Neural cell (in vitro differentiated cells): Measurements from ENCODE around the gene CRYBA4. TPM values are rescaled to one million over a fixed set of nuclear protein-coding genes. Genes with fewer than 3 reads are reported as not detected.

Source experiments
- H2AFZ ChIP-seq: fragments of 200-600, 300-800 bp; sonication (generic), shearing (Covaris generic); 2 replicates; pipeline ENCODE4 v1.6.0; 2014; ENCODE audit warnings: low read depth, mild to moderate bottlenecking, antibody characterized with exemption, low read length, moderate library complexity
- H3F3A ChIP-seq: fragments of 200-600 bp; shearing (Covaris generic); 2 replicates; pipeline ENCODE4 v1.6.1; 2016; ENCODE audit warnings: mild to moderate bottlenecking, moderate library complexity, mixed read lengths, antibody characterized with exemption, low read length; ENCODE audit not compliant: insufficient read depth, poor library complexity, severe bottlenecking
- H3K27ac ChIP-seq: fragments of 200-600, 300-800 bp; sonication (generic), shearing (Covaris generic); 2 replicates; pipeline ENCODE4 v1.5.1; 2014; ENCODE audit warnings: mild to moderate bottlenecking, low read length, moderate library complexity
- H3K27me3 ChIP-seq: fragments of 300-800, 200-600 bp; sonication (generic), shearing (Covaris generic); 2 replicates; pipeline ENCODE4 v1.6.0; 2014; ENCODE audit warnings: mild to moderate bottlenecking, low read depth, low read length, moderate library complexity; ENCODE audit not compliant: insufficient read depth
- H3K36me3 ChIP-seq: fragments of 300-800, 200-600 bp; sonication (generic), shearing (Covaris generic); 2 replicates; pipeline ENCODE4 v1.5.1; 2014; ENCODE audit warnings: mild to moderate bottlenecking, antibody characterized with exemption, low read length, moderate library complexity; ENCODE audit not compliant: insufficient read depth
- H3K4me2 ChIP-seq: fragments of 300-800, 200-600 bp; sonication (generic), shearing (Covaris generic); 2 replicates; pipeline ENCODE4 v1.6.0; 2014; ENCODE audit warnings: mild to moderate bottlenecking, low read length
- H3K4me3 ChIP-seq: fragments of 300-800, 200-600 bp; sonication (generic), shearing (Covaris generic); 2 replicates; pipeline ENCODE4 v1.5.1; 2014; ENCODE audit warnings: mild to moderate bottlenecking, low read length, moderate library complexity
- H3K79me2 ChIP-seq: fragments of 200-600 bp; shearing (Covaris generic); replicated peaks from 2 replicates; pipeline ENCODE4 v1.6.0; 2014; ENCODE audit warnings: mild to moderate bottlenecking, low read length, moderate library complexity; ENCODE audit not compliant: insufficient read depth
- H3K9ac ChIP-seq: fragments of 300-800, 200-600 bp; sonication (generic), shearing (Covaris generic); 2 replicates; pipeline ENCODE4 v1.6.1; 2016; ENCODE audit warnings: mild to moderate bottlenecking, low read length, mixed read lengths
- H3K9me2 ChIP-seq: fragments of 200-600 bp; shearing (Covaris generic); 2 replicates; pipeline ENCODE4 v1.6.1; 2016; ENCODE audit warnings: mild to moderate bottlenecking, low read length, mixed read lengths; ENCODE audit not compliant: insufficient read depth
- H3K9me3 ChIP-seq: fragments of 200-600, 300-800 bp; sonication (generic), shearing (Covaris generic); 2 replicates; pipeline ENCODE4 v1.6.1; 2016; ENCODE audit warnings: mild to moderate bottlenecking, mixed run types, low read length, moderate library complexity, mixed read lengths
- H4K20me1 ChIP-seq: fragments of 200-600 bp; shearing (Covaris generic); 2 replicates; pipeline ENCODE4 v1.6.1; 2016; ENCODE audit warnings: mild to moderate bottlenecking, mixed run types; ENCODE audit not compliant: insufficient read depth
- CTCF ChIP-seq: fragments of 450-650 bp; IDR thresholded peaks from 2 replicates; pipeline ENCODE4 v1.5.1; 2014; ENCODE audit warnings: antibody characterized with exemption, mild to moderate bottlenecking, moderate library complexity; ENCODE audit not compliant: poor library complexity, severe bottlenecking
- EP300 ChIP-seq: fragments of 450-650 bp; conservative IDR thresholded peaks from 2 replicates; pipeline ENCODE4 v1.6.1; 2014; ENCODE audit warnings: antibody characterized with exemption, mild to moderate bottlenecking, moderate library complexity; ENCODE audit not compliant: poor library complexity, severe bottlenecking
- EZH2 ChIP-seq: fragments of 200-600, 300-800 bp; shearing (Covaris generic), sonication (generic); IDR thresholded peaks from 2 replicates; pipeline ENCODE4 v1.6.1; 2014; ENCODE audit warnings: antibody characterized with exemption, low read length, borderline replicate concordance, mild to moderate bottlenecking; ENCODE audit not compliant: insufficient read depth, poor library complexity, severe bottlenecking
- MXI1 ChIP-seq: fragments of 450-650 bp; conservative IDR thresholded peaks from 2 replicates; pipeline ENCODE4 v1.6.1; 2014; ENCODE audit warnings: antibody characterized with exemption, mild to moderate bottlenecking; ENCODE audit not compliant: poor library complexity, severe bottlenecking
- POLR2AphosphoS5 ChIP-seq: IDR thresholded peaks from 2 replicates; pipeline ENCODE4 v1.6.1; 2012
- RAD21 ChIP-seq: fragments of 450-650 bp; conservative IDR thresholded peaks from 2 replicates; pipeline ENCODE4 v1.6.1; 2014; ENCODE audit warnings: antibody characterized with exemption, mild to moderate bottlenecking, moderate library complexity
- REST ChIP-seq: IDR thresholded peaks from 2 replicates; pipeline ENCODE4 v1.6.1; 2012; ENCODE audit warnings: borderline replicate concordance
- SMC3 ChIP-seq: fragments of 450-650 bp; conservative IDR thresholded peaks from 2 replicates; pipeline ENCODE4 v1.6.1; 2014; ENCODE audit warnings: antibody characterized with exemption, mild to moderate bottlenecking, moderate library complexity; ENCODE audit not compliant: poor library complexity
- TAF1 ChIP-seq: IDR thresholded peaks from 2 replicates; pipeline ENCODE4 v1.6.1; 2012; ENCODE audit warnings: low read depth
- polyA plus RNA-seq: library from polyadenylated mRNA; depleted of rRNA; stranded (reverse); fragments of >200 nt; gene quantifications from 2 replicates; pipeline ENCODE4 v1.2.3, GENCODE V29; 2014

CRYBA4 gene
- polyA plus RNA-seq, 1 donor from 2014 or later, result not detected

GRCh38 chr22:26580240-26580962 is 41.4 kb upstream of the CRYBA4 start:
- no peaks in the 10 kb centered on the region for H3K27me3 ChIP-seq
- no peak overlapping the region for H3K9ac ChIP-seq
- H2AFZ ChIP-seq, result no peak overlapping the region
- no peaks in the 10 kb centered on the region for H3K36me3 ChIP-seq
- H3K9me2 ChIP-seq, result no peaks in the 10 kb centered on the region
- H3K4me2 ChIP-seq, result no peak overlapping the region
- no peaks in the 10 kb centered on the region for H3K79me2 ChIP-seq
- H3F3A ChIP-seq, result no peaks in the 10 kb centered on the region
- H3K4me3 ChIP-seq, result no peak overlapping the region
- TF ChIP-seq EP300, result no peak
- TF ChIP-seq SMC3, result no peak
- no peak for TF ChIP-seq EZH2
- TF ChIP-seq RAD21, result no peak
- TF ChIP-seq CTCF, result no peak
- no peak for TF ChIP-seq REST
- no peak for TF ChIP-seq TAF1
- no peak for TF ChIP-seq POLR2AphosphoS5
- H4K20me1 ChIP-seq, result no peaks in the 10 kb centered on the region
- H3K27ac ChIP-seq, result no peak overlapping the region
- H3K9me3 ChIP-seq, result no peaks in the 10 kb centered on the region

- Histone ChIP-seq H3K4me2 (no peak overlapping the region), H3F3A (no peaks in the 10 kb centered on the region), H3K79me2 (no peaks in the 10 kb centered on the region)
Measured at GRCh38 chr22:26581026-26581425, 40.7 kb upstream of the CRYBA4 start.

More at GRCh38 chr22:26581026-26581425, 40.7 kb upstream of the CRYBA4 start:
- TF ChIP-seq RAD21, result no peak
- no peak for TF ChIP-seq TAF1
- no peak for TF ChIP-seq CTCF
- TF ChIP-seq REST, result no peak
- no peak for TF ChIP-seq EP300
- TF ChIP-seq POLR2AphosphoS5, result no peak
- TF ChIP-seq MXI1, result no peak
- no peak for TF ChIP-seq EZH2
- no peak for TF ChIP-seq SMC3
- Histone ChIP-seq H4K20me1 (no peaks in the 10 kb centered on the region), H3K36me3 (no peaks in the 10 kb centered on the region), H3K27me3 (no peaks in the 10 kb centered on the region), H3K27ac (no peak overlapping the region), H3K4me3 (no peak overlapping the region), H3K9me2 (no peaks in the 10 kb centered on the region), H3K9me3 (no peaks in the 10 kb centered on the region), H2AFZ (no peak overlapping the region), H3K9ac (no peak overlapping the region)
